ENCODE results near the gene TMC5. TPM values are rescaled to one million over a fixed set of nuclear protein-coding genes. Genes with fewer than 3 reads are reported as not detected.
"Not testable (repeated sequence)": the region's sequence is repeated elsewhere in the genome, so short reads cannot be mapped to it uniquely, and the experiment has no call there.

Gene TMC5, protein sequence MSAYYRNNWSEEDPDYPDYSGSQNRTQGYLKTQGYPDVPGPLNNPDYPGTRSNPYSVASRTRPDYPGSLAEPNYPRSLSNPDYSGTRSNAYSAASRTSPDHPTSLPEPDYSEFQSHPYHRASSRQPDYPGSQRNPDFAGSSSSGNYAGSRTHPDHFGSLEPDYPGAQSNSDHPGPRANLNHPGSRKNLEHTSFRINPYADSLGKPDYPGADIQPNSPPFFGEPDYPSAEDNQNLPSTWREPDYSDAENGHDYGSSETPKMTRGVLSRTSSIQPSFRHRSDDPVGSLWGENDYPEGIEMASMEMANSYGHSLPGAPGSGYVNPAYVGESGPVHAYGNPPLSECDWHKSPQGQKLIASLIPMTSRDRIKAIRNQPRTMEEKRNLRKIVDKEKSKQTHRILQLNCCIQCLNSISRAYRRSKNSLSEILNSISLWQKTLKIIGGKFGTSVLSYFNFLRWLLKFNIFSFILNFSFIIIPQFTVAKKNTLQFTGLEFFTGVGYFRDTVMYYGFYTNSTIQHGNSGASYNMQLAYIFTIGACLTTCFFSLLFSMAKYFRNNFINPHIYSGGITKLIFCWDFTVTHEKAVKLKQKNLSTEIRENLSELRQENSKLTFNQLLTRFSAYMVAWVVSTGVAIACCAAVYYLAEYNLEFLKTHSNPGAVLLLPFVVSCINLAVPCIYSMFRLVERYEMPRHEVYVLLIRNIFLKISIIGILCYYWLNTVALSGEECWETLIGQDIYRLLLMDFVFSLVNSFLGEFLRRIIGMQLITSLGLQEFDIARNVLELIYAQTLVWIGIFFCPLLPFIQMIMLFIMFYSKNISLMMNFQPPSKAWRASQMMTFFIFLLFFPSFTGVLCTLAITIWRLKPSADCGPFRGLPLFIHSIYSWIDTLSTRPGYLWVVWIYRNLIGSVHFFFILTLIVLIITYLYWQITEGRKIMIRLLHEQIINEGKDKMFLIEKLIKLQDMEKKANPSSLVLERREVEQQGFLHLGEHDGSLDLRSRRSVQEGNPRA
- under 1 TPM in 4 of 5 donors, not detected in 1; 0.06 to 0.60 (median 0.08) TPM for total RNA-seq
- 0.17 TPM for total RNA-seq (2013)
- 0 to 0.74 (median 0.06) reads per million in 29 experiments for total RNA-seq

DNA sequence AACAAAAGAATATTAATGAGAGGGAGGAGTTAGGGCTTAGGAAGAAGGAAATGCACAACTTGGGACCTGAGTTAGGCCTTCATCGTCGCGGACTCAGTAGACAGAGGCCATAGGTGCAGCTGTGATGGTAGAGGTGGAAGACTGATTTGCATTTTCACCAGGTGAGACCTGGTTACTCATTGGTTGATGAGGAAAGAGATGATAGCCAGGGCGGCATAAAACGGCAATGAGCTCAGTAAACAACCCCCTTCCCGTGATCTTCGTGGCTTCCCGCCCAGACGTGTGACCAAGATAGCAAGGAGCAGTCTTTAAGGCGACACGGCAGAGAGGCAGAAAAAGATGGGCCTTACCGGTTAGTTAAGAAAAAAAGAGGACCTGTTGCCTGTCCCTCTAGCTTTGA, at the start of gene TMC5:
Gene TMC5, plus strand, starts transcription at position 244 of the 400 bp plus-strand sequence. CDS start 22,156 bp downstream, outside the sequence.
- H3K9me3 ChIP-seq, result no peaks in the 10 kb centered on the region
- no peak within 1 kb of the TSS for H3K27ac ChIP-seq (ENCODE audit: low read length)
- no peaks in the 10 kb centered on the region for H3K4me1 Mint-ChIP-seq
- H3K36me3 ChIP-seq (ENCODE audit: control insufficient read depth in 2 of 2, extremely low read depth in 1 of 2, insufficient read depth in 1 of 2, low read length in 1 of 2), result no peaks in the 10 kb centered on the region
- H3K36me3 Mint-ChIP-seq, result no peaks in the 10 kb centered on the region
- peaks cover 0 to 23% of the 10 kb centered on the region in 2 experiments for H3K27me3 ChIP-seq (replicated peaks in 1 of 2; ENCODE audit: control insufficient read depth in 2 of 2, extremely low read depth in 1 of 2, insufficient read depth in 2 of 2, low read length in 1 of 2)
- H3K4me1 ChIP-seq (ENCODE audit: control insufficient read depth in 1 of 2, extremely low read depth in 1 of 2, insufficient read depth in 2 of 2, low read length in 2 of 2), result no peaks in the 10 kb centered on the region
- no peak within 1 kb of the TSS for H3K27ac Mint-ChIP-seq
- H3K4me3 ChIP-seq (ENCODE audit: control insufficient read depth in 1 of 2, extremely low read depth in 1 of 2, low read length in 1 of 2), result no peak within 1 kb of the TSS
- peaks cover 20 to 31% of the 10 kb centered on the region in 2 donors for H3K27me3 Mint-ChIP-seq
- no peak for DNase-seq
- H3K9me3 Mint-ChIP-seq, result peaks cover 3 to 5% (median 4%) of the 10 kb centered on the region in 3 donors
- POLR2A ChIA-PET, result no interaction called here
- CTCF ChIA-PET, result no interaction called here
- no peak within 1 kb of the TSS for H3K4me3 Mint-ChIP-seq
- no peak for ATAC-seq (replicated peaks in 1 of 4)
- WGBS (ENCODE audit: insufficient coverage), result 49% methylated on average over 11 of the region's 12 CpGs

DNA sequence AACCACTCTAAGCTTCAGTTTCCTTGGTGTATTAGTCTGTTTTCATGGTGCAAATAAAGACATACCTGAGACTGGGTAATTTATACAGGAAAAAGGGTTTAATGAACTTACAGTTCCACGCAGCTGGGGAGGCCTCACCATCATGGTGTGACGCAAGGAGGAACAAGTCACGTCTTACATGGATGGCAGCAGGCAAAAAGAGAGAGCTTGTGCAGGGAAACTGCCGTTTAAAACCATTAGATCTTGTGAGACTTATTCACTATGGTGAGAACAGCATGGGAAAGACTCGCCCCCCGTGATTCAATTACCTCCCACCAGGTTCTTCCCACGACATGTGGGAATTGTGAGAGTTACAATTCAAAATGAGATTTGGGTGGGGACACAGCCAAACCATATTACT, 45.1 kb upstream of the TMC5 start:
- H3K4me3 Mint-ChIP-seq; H3K27ac ChIP-seq (ENCODE audit: low read length); DNase-seq; H3K9me3 Mint-ChIP-seq; CTCF ChIA-PET; H3K27ac Mint-ChIP-seq; H3K4me1 ChIP-seq (ENCODE audit: control insufficient read depth in 1 of 2, extremely low read depth in 1 of 2, insufficient read depth in 2 of 2, low read length in 2 of 2); ATAC-seq (replicated peaks in 1 of 4); H3K4me3 ChIP-seq (ENCODE audit: control insufficient read depth in 1 of 2, extremely low read depth in 1 of 2, low read length in 1 of 2); H3K27me3 ChIP-seq (replicated peaks in 1 of 2; ENCODE audit: control insufficient read depth in 2 of 2, extremely low read depth in 1 of 2, insufficient read depth in 2 of 2, low read length in 1 of 2); H3K9me3 ChIP-seq; H3K36me3 Mint-ChIP-seq; H3K4me1 Mint-ChIP-seq; H3K27me3 Mint-ChIP-seq; POLR2A ChIA-PET; H3K36me3 ChIP-seq (ENCODE audit: control insufficient read depth in 2 of 2, extremely low read depth in 1 of 2, insufficient read depth in 1 of 2, low read length in 1 of 2): not testable (repeated sequence)
- 93% methylated on average over 3 of the region's 7 CpGs for WGBS (ENCODE audit: insufficient coverage)

DNA sequence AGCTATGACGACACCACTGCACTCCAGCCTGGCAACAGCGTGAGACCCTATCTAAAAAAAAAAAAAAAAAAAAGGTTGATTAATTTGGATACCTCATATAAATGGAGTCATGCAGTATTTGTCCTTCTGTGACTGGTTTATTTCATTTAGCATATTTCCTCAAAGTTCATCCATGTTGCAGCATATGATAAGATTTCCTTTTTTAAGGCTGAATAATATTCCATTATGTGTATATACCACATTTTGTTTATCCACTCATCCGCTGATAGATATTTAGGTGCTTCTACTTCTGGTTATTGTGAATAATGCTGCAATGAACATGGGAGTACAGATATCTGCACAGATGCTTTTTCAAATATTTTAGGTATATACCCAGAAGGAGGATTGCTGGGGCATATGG, 43.3 kb upstream of the TMC5 start:
- H3K4me1 Mint-ChIP-seq, result no peaks in the 10 kb centered on the region
- no peaks in the 10 kb centered on the region for H3K27me3 Mint-ChIP-seq
- no peaks in the 10 kb centered on the region for H3K9me3 Mint-ChIP-seq
- CTCF ChIA-PET, result no interaction called here
- ATAC-seq (replicated peaks in 1 of 4) (no peak), DNase-seq (no peak)
- Histone ChIP-seq H3K9me3 (no peaks in the 10 kb centered on the region), H3K27me3 (replicated peaks in 1 of 2; ENCODE audit: control insufficient read depth in 2 of 2, extremely low read depth in 1 of 2, insufficient read depth in 2 of 2, low read length in 1 of 2) (no peaks in the 10 kb centered on the region), H3K4me1 (ENCODE audit: control insufficient read depth in 1 of 2, extremely low read depth in 1 of 2, insufficient read depth in 2 of 2, low read length in 2 of 2) (no peaks in the 10 kb centered on the region), H3K27ac (ENCODE audit: low read length) (no peak overlapping the region), H3K4me3 (ENCODE audit: control insufficient read depth in 1 of 2, extremely low read depth in 1 of 2, low read length in 1 of 2) (no peak overlapping the region), H3K36me3 (ENCODE audit: control insufficient read depth in 2 of 2, extremely low read depth in 1 of 2, insufficient read depth in 1 of 2, low read length in 1 of 2) (no peaks in the 10 kb centered on the region)
- WGBS (ENCODE audit: insufficient coverage), result no CpG with 5 or more reads among the region's 3 CpGs
- H3K27ac Mint-ChIP-seq, result no peak overlapping the region
- H3K4me3 Mint-ChIP-seq, result no peak overlapping the region
- POLR2A ChIA-PET, result no interaction called here
- no peaks in the 10 kb centered on the region for H3K36me3 Mint-ChIP-seq

DNA sequence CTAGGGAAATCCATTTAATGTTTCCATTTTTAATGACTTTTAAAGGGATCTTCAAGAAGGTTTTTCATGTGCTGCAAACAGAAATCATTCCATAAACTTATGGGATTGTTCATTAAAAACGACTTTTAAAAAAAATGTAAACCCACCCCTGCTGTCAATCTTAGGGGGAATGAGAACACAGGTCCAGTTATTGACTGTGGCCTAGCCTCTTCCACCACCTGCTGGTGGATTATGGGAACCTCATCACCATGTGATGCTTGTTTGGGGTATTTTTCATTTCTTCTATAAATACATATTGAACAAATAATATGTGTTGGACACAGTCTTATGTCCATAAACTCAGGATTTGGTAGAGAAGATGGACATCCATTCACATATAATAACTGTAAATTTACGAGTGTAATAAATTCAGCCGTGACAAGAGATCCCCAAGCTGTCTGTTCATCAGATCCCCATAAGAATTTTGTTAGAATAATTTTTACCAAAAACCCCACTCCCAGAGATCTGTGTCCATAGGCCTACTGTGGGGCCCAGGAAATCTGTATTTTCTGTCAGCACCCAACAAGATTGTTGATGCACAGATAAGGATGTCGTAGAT, 42.0 kb upstream of the TMC5 start:
- Histone ChIP-seq H3K27me3 (replicated peaks in 1 of 2; ENCODE audit: control insufficient read depth in 2 of 2, extremely low read depth in 1 of 2, insufficient read depth in 2 of 2, low read length in 1 of 2) (no peaks in the 10 kb centered on the region), H3K27ac (ENCODE audit: low read length) (no peak overlapping the region), H3K36me3 (ENCODE audit: control insufficient read depth in 2 of 2, extremely low read depth in 1 of 2, insufficient read depth in 1 of 2, low read length in 1 of 2) (no peaks in the 10 kb centered on the region), H3K4me1 (ENCODE audit: control insufficient read depth in 1 of 2, extremely low read depth in 1 of 2, insufficient read depth in 2 of 2, low read length in 2 of 2) (peaks cover 0 to 3% of the 10 kb centered on the region in 2 experiments), H3K4me3 (ENCODE audit: control insufficient read depth in 1 of 2, extremely low read depth in 1 of 2, low read length in 1 of 2) (no peak overlapping the region), H3K9me3 (no peaks in the 10 kb centered on the region)
- no CpG with 5 or more reads among the region's 4 CpGs for WGBS (ENCODE audit: insufficient coverage)
- ChIA-PET CTCF (no interaction called here), POLR2A (no interaction called here)
- peak in 7 of 35 experiments; percentile 1 to 51 (median 2) for DNase-seq
- Mint-ChIP-seq H3K27me3 (no peaks in the 10 kb centered on the region), H3K27ac (no peak overlapping the region), H3K36me3 (no peaks in the 10 kb centered on the region), H3K4me3 (no peak overlapping the region), H3K4me1 (peaks cover 0 to 6% (median 6%) of the 10 kb centered on the region in 3 donors), H3K9me3 (no peaks in the 10 kb centered on the region)
- no peak for ATAC-seq (replicated peaks in 1 of 4)

DNA sequence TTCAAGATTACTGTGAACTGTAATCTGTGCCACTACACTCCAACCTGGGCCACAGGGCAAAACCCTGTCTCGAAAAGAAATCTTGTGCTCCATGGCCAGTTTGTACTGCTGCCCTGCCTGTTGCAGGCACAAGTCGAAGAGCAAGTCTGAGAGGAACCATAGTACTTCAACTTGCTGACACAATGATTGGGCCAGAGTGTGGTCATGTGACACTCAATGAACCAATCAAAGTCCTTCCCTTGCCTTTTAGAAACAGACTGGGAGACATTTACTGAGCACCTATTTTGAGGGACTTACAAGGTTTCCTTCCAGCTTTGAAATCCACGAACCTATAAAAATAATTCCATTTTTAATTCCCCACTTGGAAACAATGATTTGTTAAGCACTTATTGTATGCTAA, 39.8 kb upstream of the TMC5 start:
- no peaks in the 10 kb centered on the region for H3K36me3 ChIP-seq (ENCODE audit: control insufficient read depth in 2 of 2, extremely low read depth in 1 of 2, insufficient read depth in 1 of 2, low read length in 1 of 2)
- no peak overlapping the region for H3K4me3 Mint-ChIP-seq
- H3K4me3 ChIP-seq (ENCODE audit: control insufficient read depth in 1 of 2, extremely low read depth in 1 of 2, low read length in 1 of 2), result no peak overlapping the region
- H3K9me3 Mint-ChIP-seq, result no peaks in the 10 kb centered on the region
- no peaks in the 10 kb centered on the region for H3K9me3 ChIP-seq
- POLR2A ChIA-PET, result no interaction called here
- CTCF ChIA-PET, result no interaction called here
- H3K4me1 Mint-ChIP-seq, result peaks cover 0 to 20% (median 6%) of the 10 kb centered on the region in 3 donors
- peaks cover 1 to 15% of the 10 kb centered on the region in 2 donors for H3K27me3 Mint-ChIP-seq
- ATAC-seq (replicated peaks in 1 of 4), result no peak
- peaks cover 0 to 14% of the 10 kb centered on the region in 2 experiments for H3K4me1 ChIP-seq (ENCODE audit: control insufficient read depth in 1 of 2, extremely low read depth in 1 of 2, insufficient read depth in 2 of 2, low read length in 2 of 2)
- H3K27ac ChIP-seq (ENCODE audit: low read length), result no peak overlapping the region
- H3K27me3 ChIP-seq (replicated peaks in 1 of 2; ENCODE audit: control insufficient read depth in 2 of 2, extremely low read depth in 1 of 2, insufficient read depth in 2 of 2, low read length in 1 of 2), result peaks cover 0 to under 1% of the 10 kb centered on the region in 2 experiments
- WGBS (ENCODE audit: insufficient coverage), result 59% methylated on average over 2 of the region's 3 CpGs
- DNase-seq, result no peak
- H3K27ac Mint-ChIP-seq, result no peak overlapping the region
- no peaks in the 10 kb centered on the region for H3K36me3 Mint-ChIP-seq

DNA sequence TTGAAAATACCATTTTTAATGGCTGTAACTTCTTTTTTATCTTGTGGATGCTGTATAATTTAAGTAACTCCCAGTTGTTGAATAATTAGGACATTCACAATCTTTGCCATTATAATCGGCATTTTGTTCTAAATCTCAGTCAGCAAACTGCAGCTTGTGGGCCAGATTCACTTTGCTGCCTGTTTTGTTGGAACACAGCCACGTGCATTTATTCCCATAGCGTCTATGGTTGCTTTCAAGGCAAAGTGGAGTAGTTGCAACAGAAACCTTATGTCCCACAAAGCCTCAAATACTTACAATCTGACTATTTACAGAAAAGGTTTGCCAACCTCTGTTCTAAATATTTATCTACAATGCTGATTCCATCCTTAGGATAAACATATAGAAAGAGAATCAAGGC, 39.2 kb upstream of the TMC5 start:
- ATAC-seq (replicated peaks in 1 of 4) (no peak), DNase-seq (no peak)
- H3K36me3 Mint-ChIP-seq, result no peaks in the 10 kb centered on the region
- H3K4me1 Mint-ChIP-seq, result peaks cover 0 to 27% (median 6%) of the 10 kb centered on the region in 3 donors
- no peak overlapping the region for H3K4me3 Mint-ChIP-seq
- no peak overlapping the region for H3K4me3 ChIP-seq (ENCODE audit: control insufficient read depth in 1 of 2, extremely low read depth in 1 of 2, low read length in 1 of 2)
- peaks cover 0 to 18% of the 10 kb centered on the region in 2 experiments for H3K4me1 ChIP-seq (ENCODE audit: control insufficient read depth in 1 of 2, extremely low read depth in 1 of 2, insufficient read depth in 2 of 2, low read length in 2 of 2)
- CTCF ChIA-PET, result no interaction called here
- peaks cover 0 to 5% of the 10 kb centered on the region in 2 experiments for H3K27me3 ChIP-seq (replicated peaks in 1 of 2; ENCODE audit: control insufficient read depth in 2 of 2, extremely low read depth in 1 of 2, insufficient read depth in 2 of 2, low read length in 1 of 2)
- POLR2A ChIA-PET, result no interaction called here
- 100% methylated on average over 1 of the region's 3 CpGs for WGBS (ENCODE audit: insufficient coverage)
- no peaks in the 10 kb centered on the region for H3K9me3 Mint-ChIP-seq
- H3K27ac Mint-ChIP-seq, result no peak overlapping the region
- no peaks in the 10 kb centered on the region for H3K36me3 ChIP-seq (ENCODE audit: control insufficient read depth in 2 of 2, extremely low read depth in 1 of 2, insufficient read depth in 1 of 2, low read length in 1 of 2)
- H3K27ac ChIP-seq (ENCODE audit: low read length), result no peak overlapping the region
- H3K27me3 Mint-ChIP-seq, result peaks cover 1 to 17% of the 10 kb centered on the region in 2 donors
- no peaks in the 10 kb centered on the region for H3K9me3 ChIP-seq

All from T-cell (primary cell).